HFF-Myc (cell line): ENCODE data around the gene LRRC42.

Source experiments
- DNase-seq: peaks from one replicate; pipeline ENCODE4 v3.0.0-alpha.2; 2011; ENCODE audit warnings: low read depth; ENCODE audit errors: extremely low read depth
- H3K4me3 ChIP-seq: replicated peaks from 2 replicates; pipeline ENCODE4 v1.5.1; 2011; ENCODE audit warnings: low read depth, mild to moderate bottlenecking, control low read depth, low read length
- CTCF ChIP-seq: IDR thresholded peaks from 2 replicates; pipeline ENCODE4 v1.5.1; 2012; ENCODE audit warnings: mild to moderate bottlenecking, low read depth, low read length, control low read depth; ENCODE audit errors: missing control alignments

The LRRC42 gene

GRCh38 chr1:53929246-53929960 lies 16.7 kb upstream of the LRRC42 start:
- no peak overlapping the region for H3K4me3 ChIP-seq
- DNase-seq, result no peak
- TF ChIP-seq CTCF, result no peak

- TF ChIP-seq CTCF, result no peak
- H3K4me3 ChIP-seq, result no peak overlapping the region
- no peak for DNase-seq
These were observed 15.2 kb upstream of the LRRC42 start for GRCh38 chr1:53930932-53931331.

GRCh38 chr1:53931523-53931922 lies 14.6 kb upstream of the LRRC42 start:
- no peak for TF ChIP-seq CTCF
- H3K4me3 ChIP-seq, result no peak overlapping the region
- no peak for DNase-seq

GRCh38 chr1:53934170-53934765 lies 11.9 kb upstream of the LRRC42 start:
- no peak overlapping the region for H3K4me3 ChIP-seq
- no peak for TF ChIP-seq CTCF
- no peak for DNase-seq

GRCh38 chr1:53936430-53936829 lies 9.7 kb upstream of the LRRC42 start:
- no peak overlapping the region for H3K4me3 ChIP-seq
- no peak for TF ChIP-seq CTCF
- DNase-seq, result no peak

GRCh38 chr1:53938136-53938830 lies 7.9 kb upstream of the LRRC42 start:
- no peak overlapping the region for H3K4me3 ChIP-seq
- TF ChIP-seq CTCF, result no peak
- no peak for DNase-seq
